ENCODE results near the gene MLPH.

MLPH gene

GRCh38 chr2:237558961-237559641 lies 72.0 kb downstream of the MLPH start:
- H3K4me1 ChIP-seq (ENCODE audit: control insufficient read depth, insufficient read depth, low read depth, low read length), result peaks cover 11% of the 10 kb centered on the region
- H3K18ac ChIP-seq (ENCODE audit: low read depth in 1 of 2, low read length in 2 of 2), result no peak overlapping the region
- peak; percentile 48 for DNase-seq
- peaks cover 4 to 15% of the 10 kb centered on the region in 2 experiments for H3K27me3 ChIP-seq (ENCODE audit: control insufficient read depth in 1 of 2, insufficient read depth in 1 of 2, low read length in 2 of 2)
- H3K4me3 ChIP-seq (ENCODE audit: insufficient read depth in 1 of 2, low read depth in 1 of 2, low read length in 2 of 2), result peak overlapping the region in 1 of 2 experiments; percentile 52
- H3K9me3 ChIP-seq (ENCODE audit: control insufficient read depth, low read length), result peaks cover 22% of the 10 kb centered on the region
- peak overlapping the region; percentile 71 for H4K91ac ChIP-seq (ENCODE audit: low read length)
- H3K4ac ChIP-seq (ENCODE audit: low read depth in 1 of 2, low read length in 2 of 2), result no peak overlapping the region
- no peak overlapping the region for H2BK15ac ChIP-seq (ENCODE audit: low read depth, poor library complexity, severe bottlenecking)
- H3K23ac ChIP-seq (ENCODE audit: low read length in 2 of 2), result no peak overlapping the region
- H3K4me2 ChIP-seq (ENCODE audit: low read length, poor library complexity, severe bottlenecking), result no peak overlapping the region
- H2AK5ac ChIP-seq (ENCODE audit: low read length, severe bottlenecking), result no peak overlapping the region
- H2BK5ac ChIP-seq (ENCODE audit: low read depth, low read length, poor library complexity, severe bottlenecking), result no peak overlapping the region
- H3K27ac ChIP-seq (ENCODE audit: low read length, poor library complexity, severe bottlenecking), result no peak overlapping the region
- no peak overlapping the region for H2BK12ac ChIP-seq (ENCODE audit: low read length in 2 of 2)
- peaks cover 18 to 33% of the 10 kb centered on the region in 2 experiments for H3K36me3 ChIP-seq (ENCODE audit: control insufficient read depth in 1 of 2, insufficient read depth in 2 of 2, low read depth in 1 of 2, low read length in 2 of 2)
- H3K14ac ChIP-seq (ENCODE audit: low read length in 2 of 2), result no peak overlapping the region
- H2BK120ac ChIP-seq (ENCODE audit: low read depth, low read length), result no peak overlapping the region
- H3K79me1 ChIP-seq (replicated peaks; ENCODE audit: low read length, poor library complexity, severe bottlenecking), result peaks cover under 1% of the 10 kb centered on the region
- no peak overlapping the region for H2AFZ ChIP-seq (ENCODE audit: low read depth, low read length)
- 86% methylated on average over 22 of the region's 22 CpGs for WGBS
- no peak overlapping the region for H4K8ac ChIP-seq (ENCODE audit: low read length)
- H3K9ac ChIP-seq (ENCODE audit: low read length), result peak overlapping the region; percentile 53

DNA sequence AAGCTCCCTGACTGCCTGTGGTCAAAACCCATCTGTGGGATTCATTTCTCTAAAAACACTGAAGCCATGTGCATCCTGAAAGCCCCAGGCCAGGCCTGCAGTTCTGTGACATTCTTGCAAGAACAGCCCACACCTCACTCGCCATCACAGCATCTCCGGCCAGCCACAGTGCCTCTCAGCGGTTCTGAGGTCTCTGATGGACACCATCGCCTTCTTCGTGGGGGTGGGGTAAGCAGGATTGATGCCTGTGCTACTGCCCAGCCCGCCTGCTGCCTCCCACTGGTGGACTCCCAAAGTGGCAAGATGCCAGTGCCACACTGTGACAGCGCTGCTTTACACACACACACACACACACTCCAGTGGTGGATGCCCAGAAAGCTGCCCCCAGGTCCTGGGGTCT lies 74.2 kb downstream of the MLPH start:
- no peak overlapping the region for H4K8ac ChIP-seq (ENCODE audit: low read length)

GRCh38 chr2:237563816-237564215 lies 76.8 kb downstream of the MLPH start:
- Histone ChIP-seq H2BK15ac (ENCODE audit: low read depth, poor library complexity, severe bottlenecking) (no peak overlapping the region), H3K4me1 (ENCODE audit: control insufficient read depth, insufficient read depth, low read depth, low read length) (peaks cover 7% of the 10 kb centered on the region), H4K91ac (ENCODE audit: low read length) (no peak overlapping the region), H2AFZ (ENCODE audit: low read depth, low read length) (no peak overlapping the region), H3K27ac (ENCODE audit: low read length, poor library complexity, severe bottlenecking) (no peak overlapping the region), H3K4me2 (ENCODE audit: low read length, poor library complexity, severe bottlenecking) (no peak overlapping the region), H3K4me3 (ENCODE audit: insufficient read depth in 1 of 2, low read depth in 1 of 2, low read length in 2 of 2) (no peak overlapping the region), H3K36me3 (ENCODE audit: control insufficient read depth in 1 of 2, insufficient read depth in 2 of 2, low read depth in 1 of 2, low read length in 2 of 2) (peaks cover 0 to 4% of the 10 kb centered on the region in 2 experiments), H2BK12ac (ENCODE audit: low read length in 2 of 2) (no peak overlapping the region), H3K4ac (ENCODE audit: low read depth in 1 of 2, low read length in 2 of 2) (no peak overlapping the region), H2AK5ac (ENCODE audit: low read length, severe bottlenecking) (no peak overlapping the region), H2BK5ac (ENCODE audit: low read depth, low read length, poor library complexity, severe bottlenecking) (no peak overlapping the region), H4K8ac (ENCODE audit: low read length) (no peak overlapping the region), H3K79me1 (replicated peaks; ENCODE audit: low read length, poor library complexity, severe bottlenecking) (no peaks in the 10 kb centered on the region), H3K9me3 (ENCODE audit: control insufficient read depth, low read length) (no peaks in the 10 kb centered on the region), H3K9ac (ENCODE audit: low read length) (no peak overlapping the region), H3K14ac (ENCODE audit: low read length in 2 of 2) (no peak overlapping the region), H3K23ac (ENCODE audit: low read length in 2 of 2) (no peak overlapping the region), H3K27me3 (ENCODE audit: control insufficient read depth in 1 of 2, insufficient read depth in 1 of 2, low read length in 2 of 2) (peaks cover 12 to 27% of the 10 kb centered on the region in 2 experiments), H2BK120ac (ENCODE audit: low read depth, low read length) (no peak overlapping the region), H3K18ac (ENCODE audit: low read depth in 1 of 2, low read length in 2 of 2) (no peak overlapping the region)
- peak; percentile 51 for DNase-seq
- 48% methylated on average over 14 of the region's 14 CpGs for WGBS

More for the DNA sequence above, 74.2 kb downstream of the MLPH start:
- Histone ChIP-seq H2BK5ac (ENCODE audit: low read depth, low read length, poor library complexity, severe bottlenecking) (no peak overlapping the region), H3K36me3 (ENCODE audit: control insufficient read depth in 1 of 2, insufficient read depth in 2 of 2, low read depth in 1 of 2, low read length in 2 of 2) (peaks cover under 1 to 20% of the 10 kb centered on the region in 2 experiments), H3K9me3 (ENCODE audit: control insufficient read depth, low read length) (peaks cover 1% of the 10 kb centered on the region), H3K27ac (ENCODE audit: low read length, poor library complexity, severe bottlenecking) (no peak overlapping the region), H2BK120ac (ENCODE audit: low read depth, low read length) (no peak overlapping the region), H3K4me2 (ENCODE audit: low read length, poor library complexity, severe bottlenecking) (no peak overlapping the region), H3K4me1 (ENCODE audit: control insufficient read depth, insufficient read depth, low read depth, low read length) (peaks cover 11% of the 10 kb centered on the region), H2AFZ (ENCODE audit: low read depth, low read length) (no peak overlapping the region), H3K27me3 (ENCODE audit: control insufficient read depth in 1 of 2, insufficient read depth in 1 of 2, low read length in 2 of 2) (peaks cover 12 to 27% of the 10 kb centered on the region in 2 experiments), H3K14ac (ENCODE audit: low read length in 2 of 2) (no peak overlapping the region), H2AK5ac (ENCODE audit: low read length, severe bottlenecking) (no peak overlapping the region), H2BK15ac (ENCODE audit: low read depth, poor library complexity, severe bottlenecking) (no peak overlapping the region), H4K91ac (ENCODE audit: low read length) (no peak overlapping the region), H3K4ac (ENCODE audit: low read depth in 1 of 2, low read length in 2 of 2) (no peak overlapping the region), H3K9ac (ENCODE audit: low read length) (no peak overlapping the region), H3K23ac (ENCODE audit: low read length in 2 of 2) (no peak overlapping the region), H3K4me3 (ENCODE audit: insufficient read depth in 1 of 2, low read depth in 1 of 2, low read length in 2 of 2) (no peak overlapping the region), H3K18ac (ENCODE audit: low read depth in 1 of 2, low read length in 2 of 2) (no peak overlapping the region), H3K79me1 (replicated peaks; ENCODE audit: low read length, poor library complexity, severe bottlenecking) (no peaks in the 10 kb centered on the region), H2BK12ac (ENCODE audit: low read length in 2 of 2) (no peak overlapping the region)
- no peak for DNase-seq
- 77% methylated on average over 7 of the region's 7 CpGs for WGBS

GRCh38 chr2:237564526-237565131 lies 77.6 kb downstream of the MLPH start:
- Histone ChIP-seq H3K79me1 (replicated peaks; ENCODE audit: low read length, poor library complexity, severe bottlenecking) (no peaks in the 10 kb centered on the region), H3K4me1 (ENCODE audit: control insufficient read depth, insufficient read depth, low read depth, low read length) (no peaks in the 10 kb centered on the region), H4K91ac (ENCODE audit: low read length) (no peak overlapping the region), H3K36me3 (ENCODE audit: control insufficient read depth in 1 of 2, insufficient read depth in 2 of 2, low read depth in 1 of 2, low read length in 2 of 2) (no peaks in the 10 kb centered on the region), H3K9me3 (ENCODE audit: control insufficient read depth, low read length) (no peaks in the 10 kb centered on the region), H3K18ac (ENCODE audit: low read depth in 1 of 2, low read length in 2 of 2) (no peak overlapping the region), H2AFZ (ENCODE audit: low read depth, low read length) (no peak overlapping the region), H3K27ac (ENCODE audit: low read length, poor library complexity, severe bottlenecking) (no peak overlapping the region), H2AK5ac (ENCODE audit: low read length, severe bottlenecking) (no peak overlapping the region), H3K27me3 (ENCODE audit: control insufficient read depth in 1 of 2, insufficient read depth in 1 of 2, low read length in 2 of 2) (peaks cover 12 to 27% of the 10 kb centered on the region in 2 experiments), H4K8ac (ENCODE audit: low read length) (no peak overlapping the region), H3K14ac (ENCODE audit: low read length in 2 of 2) (no peak overlapping the region), H3K9ac (ENCODE audit: low read length) (no peak overlapping the region), H2BK120ac (ENCODE audit: low read depth, low read length) (no peak overlapping the region), H2BK12ac (ENCODE audit: low read length in 2 of 2) (no peak overlapping the region), H2BK15ac (ENCODE audit: low read depth, poor library complexity, severe bottlenecking) (no peak overlapping the region), H3K23ac (ENCODE audit: low read length in 2 of 2) (peak overlapping the region in 1 of 2 experiments; percentile 50), H3K4me3 (ENCODE audit: insufficient read depth in 1 of 2, low read depth in 1 of 2, low read length in 2 of 2) (no peak overlapping the region), H2BK5ac (ENCODE audit: low read depth, low read length, poor library complexity, severe bottlenecking) (no peak overlapping the region), H3K4me2 (ENCODE audit: low read length, poor library complexity, severe bottlenecking) (no peak overlapping the region), H3K4ac (ENCODE audit: low read depth in 1 of 2, low read length in 2 of 2) (no peak overlapping the region)
- 88% methylated on average over 14 of the region's 14 CpGs for WGBS
- DNase-seq, result no peak
